ENCODE results near the gene ASRGL1. TPM values are rescaled to one million over a fixed set of nuclear protein-coding genes. Genes with fewer than 3 reads are reported as not detected.

ASRGL1 gene
- total and polyA plus RNA-seq, 10 donors = 2.9 to 23.4 (median 5.1) TPM

DNA sequence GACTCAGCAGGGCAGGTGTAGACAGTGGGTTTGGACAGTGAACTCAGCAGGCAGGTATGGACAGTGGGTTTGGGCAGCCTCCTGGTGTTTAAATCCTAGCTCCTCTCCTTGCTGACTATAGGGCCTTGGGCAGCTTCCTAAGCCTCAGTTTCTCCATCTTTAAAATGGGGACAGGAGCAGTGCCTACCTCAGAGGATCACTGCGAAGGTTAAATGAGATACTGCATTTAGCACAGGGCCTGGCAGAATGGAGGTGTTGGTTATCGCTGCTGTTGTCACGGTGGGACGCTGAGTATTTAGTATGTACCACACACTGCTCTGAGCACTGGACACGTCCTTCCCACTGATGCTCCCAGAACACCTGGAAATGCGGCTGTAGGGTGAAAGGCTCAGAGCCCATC is 67.2 kb downstream of the ASRGL1 start:
- peaks cover 10 to 41% (median 29%) of the 10 kb centered on the region in 6 donors for H3K4me1 ChIP-seq
- H3K27ac ChIP-seq = no peak overlapping the region
- TF ChIP-seq, protein P1, sequence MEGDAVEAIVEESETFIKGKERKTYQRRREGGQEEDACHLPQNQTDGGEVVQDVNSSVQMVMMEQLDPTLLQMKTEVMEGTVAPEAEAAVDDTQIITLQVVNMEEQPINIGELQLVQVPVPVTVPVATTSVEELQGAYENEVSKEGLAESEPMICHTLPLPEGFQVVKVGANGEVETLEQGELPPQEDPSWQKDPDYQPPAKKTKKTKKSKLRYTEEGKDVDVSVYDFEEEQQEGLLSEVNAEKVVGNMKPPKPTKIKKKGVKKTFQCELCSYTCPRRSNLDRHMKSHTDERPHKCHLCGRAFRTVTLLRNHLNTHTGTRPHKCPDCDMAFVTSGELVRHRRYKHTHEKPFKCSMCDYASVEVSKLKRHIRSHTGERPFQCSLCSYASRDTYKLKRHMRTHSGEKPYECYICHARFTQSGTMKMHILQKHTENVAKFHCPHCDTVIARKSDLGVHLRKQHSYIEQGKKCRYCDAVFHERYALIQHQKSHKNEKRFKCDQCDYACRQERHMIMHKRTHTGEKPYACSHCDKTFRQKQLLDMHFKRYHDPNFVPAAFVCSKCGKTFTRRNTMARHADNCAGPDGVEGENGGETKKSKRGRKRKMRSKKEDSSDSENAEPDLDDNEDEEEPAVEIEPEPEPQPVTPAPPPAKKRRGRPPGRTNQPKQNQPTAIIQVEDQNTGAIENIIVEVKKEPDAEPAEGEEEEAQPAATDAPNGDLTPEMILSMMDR (IDR thresholded peaks at IDR 0.05 in 8 of 11, conservative IDR thresholded peaks at IDR 0.05 in 3 of 11) = no peak
- TF ChIP-seq POLR2AphosphoS5 (IDR thresholded peaks at IDR 0.05) (no peak), POLR2A (IDR thresholded peaks at IDR 0.05) (no peak)
- no peak for DNase-seq
- intact Hi-C loops (cut with DNase I; ENCODE audit: low total_unique reads) = no loop called here
- WGBS, 5 donors = 91 to 97% (median 95%) methylated on average over 6 of the region's 6 CpGs
- no peak overlapping the region for H3K4me3 ChIP-seq
- no peaks in the 10 kb centered on the region for H3K36me3 ChIP-seq
- no peaks in the 10 kb centered on the region for H3K9me3 ChIP-seq
- no peaks in the 10 kb centered on the region for H3K27me3 ChIP-seq (replicated peaks in 1 of 7)

DNA sequence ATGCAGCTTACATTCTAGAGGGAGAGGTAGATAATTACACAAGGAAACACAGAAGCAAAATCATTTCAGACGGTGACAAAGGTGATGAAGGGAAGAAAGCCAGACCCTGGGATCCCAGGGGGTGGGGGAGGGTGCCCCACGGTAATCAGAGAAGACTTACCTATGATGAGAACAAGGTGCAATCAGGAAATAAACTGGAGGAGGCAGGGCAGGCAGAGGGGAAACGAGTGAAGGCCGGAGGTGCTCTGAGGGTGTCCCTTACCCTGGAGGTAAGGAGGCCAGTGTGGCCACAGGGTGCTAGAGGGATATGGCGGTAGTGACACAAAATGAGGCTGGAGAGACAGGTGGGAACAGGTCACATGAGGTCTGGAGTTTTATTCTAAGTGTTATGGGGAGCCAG is 67.7 kb downstream of the ASRGL1 start:
- intact Hi-C loops (cut with DNase I; ENCODE audit: low total_unique reads) = no loop called here
- DNase-seq = no peak
- Histone ChIP-seq H3K27ac (no peak overlapping the region), H3K9me3 (no peaks in the 10 kb centered on the region), H3K27me3 (replicated peaks in 1 of 7) (no peaks in the 10 kb centered on the region), H3K4me3 (no peak overlapping the region), H3K36me3 (no peaks in the 10 kb centered on the region), H3K4me1 (peaks cover 10 to 37% (median 27%) of the 10 kb centered on the region in 6 donors)
- WGBS, 5 donors = 83 to 89% (median 87%) methylated on average over 5 of the region's 5 CpGs
- no peak for TF ChIP-seq POLR2A (IDR thresholded peaks at IDR 0.05)
- TF ChIP-seq POLR2AphosphoS5 (IDR thresholded peaks at IDR 0.05) = no peak
- TF ChIP-seq, protein P1 (IDR thresholded peaks at IDR 0.05 in 8 of 11, conservative IDR thresholded peaks at IDR 0.05 in 3 of 11) = no peak

DNA sequence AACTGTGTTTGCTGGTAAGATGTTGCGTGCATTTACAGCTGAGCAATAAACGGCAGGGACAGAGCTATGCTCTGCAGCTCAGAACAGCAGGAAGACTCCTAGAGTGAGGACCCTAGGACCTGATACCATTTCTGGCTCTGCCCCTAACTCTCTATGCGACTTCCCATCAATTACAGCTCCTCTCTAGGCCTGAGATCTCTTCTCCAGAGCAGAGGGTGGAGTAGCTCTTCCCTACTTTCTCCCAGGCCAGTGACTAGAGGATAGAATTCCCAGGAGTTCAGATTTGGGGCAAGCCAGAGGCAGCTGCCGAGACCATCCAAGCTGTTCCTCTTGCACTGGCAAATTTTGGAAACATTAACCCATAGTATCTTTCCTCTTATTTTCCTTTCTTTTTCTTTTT is 68.8 kb downstream of the ASRGL1 start:
- Histone ChIP-seq H3K4me3 (no peak overlapping the region), H3K4me1 (peaks cover 9 to 25% (median 19%) of the 10 kb centered on the region in 6 donors), H3K27ac (no peak overlapping the region), H3K27me3 (replicated peaks in 1 of 7) (no peaks in the 10 kb centered on the region), H3K36me3 (no peaks in the 10 kb centered on the region), H3K9me3 (no peaks in the 10 kb centered on the region)
- TF ChIP-seq POLR2AphosphoS5 (IDR thresholded peaks at IDR 0.05) (no peak), POLR2A (IDR thresholded peaks at IDR 0.05) (no peak)
- TF ChIP-seq, protein P1 (IDR thresholded peaks at IDR 0.05 in 8 of 11, conservative IDR thresholded peaks at IDR 0.05 in 3 of 11) = no peak
- DNase-seq = no peak
- intact Hi-C loops (cut with DNase I; ENCODE audit: low total_unique reads) = no loop called here
- WGBS, 5 donors = 59 to 90% (median 76%) methylated on average over 4 of the region's 4 CpGs

DNA sequence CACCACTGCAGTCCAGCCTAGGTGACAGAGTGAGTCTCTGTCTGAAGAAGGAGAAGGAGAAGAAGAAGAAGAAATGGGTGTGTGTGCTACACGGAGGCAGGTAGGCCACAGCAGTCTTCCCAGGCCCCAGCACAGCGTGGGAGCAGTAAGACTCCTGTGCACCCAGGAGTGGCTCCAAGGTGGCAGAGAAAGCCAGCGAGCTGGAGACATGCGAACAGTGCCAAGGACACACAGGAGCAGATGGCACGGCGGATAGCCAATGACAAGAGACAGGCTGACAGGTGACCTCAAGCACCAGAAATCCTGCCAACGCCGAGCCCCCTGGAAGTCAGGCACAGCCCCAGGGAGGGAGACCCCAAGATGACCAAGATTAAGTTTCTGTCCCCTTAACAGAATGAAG is 72.6 kb downstream of the ASRGL1 start:
- WGBS, 5 donors = 88 to 96% (median 89%) methylated on average over 8 of the region's 8 CpGs

DNA sequence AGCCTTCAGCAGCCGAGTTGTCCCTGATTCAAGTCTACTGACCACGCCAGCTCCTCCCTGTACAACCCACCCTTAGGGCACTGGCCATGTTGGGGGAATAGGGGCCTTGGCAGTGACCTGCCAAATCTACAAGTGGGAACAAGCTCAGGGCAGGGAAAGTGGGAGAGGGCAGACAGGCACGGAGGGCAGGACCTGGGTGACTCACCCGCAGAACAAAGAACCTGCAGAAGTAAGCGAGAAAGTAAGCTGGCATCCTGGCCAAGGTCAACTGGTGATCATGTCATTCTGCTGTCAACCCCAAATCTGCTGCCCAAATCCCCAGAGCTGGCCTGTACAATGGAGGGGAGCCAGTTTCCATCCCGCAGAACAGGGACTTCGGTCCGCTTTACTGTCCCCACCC is 73.7 kb downstream of the ASRGL1 start:
- no peak for DNase-seq
- 82 to 95% (median 88%) methylated on average over 8 of the region's 8 CpGs for WGBS, 5 donors
- TF ChIP-seq POLR2A (IDR thresholded peaks at IDR 0.05) = no peak
- TF ChIP-seq POLR2AphosphoS5 (IDR thresholded peaks at IDR 0.05) = no peak
- TF ChIP-seq, protein P1 (IDR thresholded peaks at IDR 0.05 in 8 of 11, conservative IDR thresholded peaks at IDR 0.05 in 3 of 11) = no peak
- Histone ChIP-seq H3K27ac (no peak overlapping the region), H3K9me3 (no peaks in the 10 kb centered on the region), H3K4me3 (no peak overlapping the region), H3K27me3 (replicated peaks in 1 of 7) (no peaks in the 10 kb centered on the region), H3K4me1 (peaks cover 0 to 18% (median 2%) of the 10 kb centered on the region in 6 donors), H3K36me3 (no peaks in the 10 kb centered on the region)
- intact Hi-C loops (cut with DNase I; ENCODE audit: low total_unique reads) = no loop called here

More for the DNA sequence above, 72.6 kb downstream of the ASRGL1 start:
- Histone ChIP-seq H3K9me3 (no peaks in the 10 kb centered on the region), H3K27ac (no peak overlapping the region), H3K36me3 (no peaks in the 10 kb centered on the region), H3K4me1 (peaks cover 0 to 18% (median 2%) of the 10 kb centered on the region in 6 donors), H3K4me3 (no peak overlapping the region), H3K27me3 (replicated peaks in 1 of 7) (no peaks in the 10 kb centered on the region)
- DNase-seq = no peak
- TF ChIP-seq POLR2AphosphoS5 (IDR thresholded peaks at IDR 0.05) = no peak
- intact Hi-C loops (cut with DNase I; ENCODE audit: low total_unique reads) = no loop called here
